Esophagus muscularis mucosa (tissue), 4 donors: Measurements from ENCODE around the gene MPO. TPM values are rescaled to one million over a fixed set of nuclear protein-coding genes. Genes with fewer than 3 reads are reported as not detected.
A peak's percentile ranks its signal among the peaks of the same experiment; 100 is the strongest.

Experiments used
- DNase-seq: peaks from one replicate; pipeline ENCODE4 v3.0.0-alpha.2; 2017; ENCODE audit errors: extremely low spot score
- H3K27ac ChIP-seq, 4 donors: fragments of 200-600 bp; sonication (generic); replicated peaks in 1 of 4; 1 replicate in 3 of 4; 2 replicates in 1 of 4; pipeline ENCODE4 v1.5.1; 2016 to 2019; ENCODE audit warnings: mild to moderate bottlenecking in 1 of 4
- H3K27me3 ChIP-seq, 4 donors: fragments of 200-600 bp; sonication (generic); one replicate each; pipeline versions ENCODE4 v1.5.1 to v1.6.0; 2016 to 2019
- H3K36me3 ChIP-seq, 4 donors: fragments of 200-600 bp; sonication (generic); one replicate each; pipeline ENCODE4 v1.5.1; 2016 to 2019
- H3K4me1 ChIP-seq, 4 donors: fragments of 200-600 bp; sonication (generic); one replicate each; pipeline ENCODE4 v1.5.1; 2016 to 2019
- H3K4me3 ChIP-seq, 4 donors: fragments of 200-600 bp; sonication (generic); 1 replicate in 2 of 4; 2 replicates in 2 of 4; pipeline ENCODE4 v1.5.1; 2016 to 2019; ENCODE audit warnings: mild to moderate bottlenecking in 4 of 4, moderate library complexity in 1 of 4
- H3K9me3 ChIP-seq, 4 donors: fragments of 200-600 bp; sonication (generic); 1 replicate in 3 of 4; 2 replicates in 1 of 4; pipeline ENCODE4 v1.5.1; 2016 to 2019
- EP300 ChIP-seq: sonication (generic); formaldehyde crosslinking; IDR thresholded peaks from one replicate; pipeline ENCODE4 v1.6.1; 2017; ENCODE audit warnings: antibody characterized with exemption
- POLR2A ChIP-seq: fragments of 450-650 bp; IDR thresholded peaks from one replicate; pipeline ENCODE4 v1.6.1; 2017; ENCODE audit warnings: antibody characterized with exemption, moderate library complexity, mild to moderate bottlenecking, low read depth
- POLR2AphosphoS5 ChIP-seq, 2 donors: sonication (generic); formaldehyde crosslinking; IDR thresholded peaks; one replicate each; pipeline ENCODE4 v1.6.1; 2017; ENCODE audit warnings: antibody characterized with exemption in 2 of 2
- WGBS: methylation state at CpG from one replicate; pipeline ENCODE4 v1.1.5; 2018; 5-methylcytosine and 5-hydroxymethylcytosine counted together
- intact Hi-C: fragments of 100-400 bp; cut with DNase I; formaldehyde crosslinking; loops from one replicate; pipeline ENCODE4 v1.15.1; 2023
- total RNA-seq, 4 donors: library from RNA; depleted of rRNA; stranded (reverse); fragments of >200 nt; gene quantifications; one replicate each; pipeline versions ENCODE4 v1.1.0 to v1.2.1, GENCODE V29; 2016
- TF ChIP-seq, protein P1 (sequence below), 3 experiments: fragments of 200-600 bp in 2 of 3; fragments of 450-650 bp in 1 of 3; sonication (generic) in 2 of 3; IDR thresholded peaks; one replicate each; pipeline ENCODE4 v1.5.1; 2017 to 2019; ENCODE audit warnings: antibody characterized with exemption in 3 of 3, mild to moderate bottlenecking in 2 of 3, moderate library complexity in 1 of 3

The MPO gene
- total RNA-seq, 4 donors from 2014 or later, result 0.23 to 0.66 TPM; not detected in 2

DNA sequence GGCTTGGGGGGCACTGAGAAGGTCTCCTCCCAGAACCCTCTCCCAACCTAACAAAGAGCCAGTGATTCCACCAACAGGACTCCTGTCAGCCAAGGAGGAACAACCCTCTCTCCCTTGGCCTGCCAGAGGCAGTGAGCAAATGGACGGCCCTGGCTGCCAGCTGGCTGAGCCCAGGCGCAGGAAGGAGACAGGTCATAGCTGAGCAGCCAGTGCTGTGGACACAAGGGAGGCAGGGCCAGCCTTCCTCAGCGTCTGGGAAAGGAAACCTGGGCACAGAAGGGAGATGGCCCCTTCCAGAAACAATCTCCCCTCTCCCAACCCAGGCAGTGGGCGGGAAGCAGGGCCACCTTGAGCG, 2.1 kb downstream of the MPO start:
- TF ChIP-seq, protein P1, sequence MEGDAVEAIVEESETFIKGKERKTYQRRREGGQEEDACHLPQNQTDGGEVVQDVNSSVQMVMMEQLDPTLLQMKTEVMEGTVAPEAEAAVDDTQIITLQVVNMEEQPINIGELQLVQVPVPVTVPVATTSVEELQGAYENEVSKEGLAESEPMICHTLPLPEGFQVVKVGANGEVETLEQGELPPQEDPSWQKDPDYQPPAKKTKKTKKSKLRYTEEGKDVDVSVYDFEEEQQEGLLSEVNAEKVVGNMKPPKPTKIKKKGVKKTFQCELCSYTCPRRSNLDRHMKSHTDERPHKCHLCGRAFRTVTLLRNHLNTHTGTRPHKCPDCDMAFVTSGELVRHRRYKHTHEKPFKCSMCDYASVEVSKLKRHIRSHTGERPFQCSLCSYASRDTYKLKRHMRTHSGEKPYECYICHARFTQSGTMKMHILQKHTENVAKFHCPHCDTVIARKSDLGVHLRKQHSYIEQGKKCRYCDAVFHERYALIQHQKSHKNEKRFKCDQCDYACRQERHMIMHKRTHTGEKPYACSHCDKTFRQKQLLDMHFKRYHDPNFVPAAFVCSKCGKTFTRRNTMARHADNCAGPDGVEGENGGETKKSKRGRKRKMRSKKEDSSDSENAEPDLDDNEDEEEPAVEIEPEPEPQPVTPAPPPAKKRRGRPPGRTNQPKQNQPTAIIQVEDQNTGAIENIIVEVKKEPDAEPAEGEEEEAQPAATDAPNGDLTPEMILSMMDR (IDR thresholded peaks at IDR 0.05), result no peak
- TF ChIP-seq POLR2AphosphoS5 (IDR thresholded peaks at IDR 0.05) (no peak), EP300 (no peak), POLR2A (no peak)
- Histone ChIP-seq H3K9me3 (no peaks in the 10 kb centered on the region), H3K4me3 (peak overlapping the region; percentile 29 to 46 (median 37)), H3K36me3 (no peaks in the 10 kb centered on the region), H3K4me1 (peaks cover 0 to 17% (median 13%) of the 10 kb centered on the region in 4 donors), H3K27me3 (peaks cover 0 to 47% (median 1%) of the 10 kb centered on the region in 4 donors), H3K27ac (peak overlapping the region in 2 of 4 donors; percentile 7 to 44)
- WGBS, result no CpG with 5 or more reads among the region's 5 CpGs
- no peak for DNase-seq
- intact Hi-C loops, result no loop called here

DNA sequence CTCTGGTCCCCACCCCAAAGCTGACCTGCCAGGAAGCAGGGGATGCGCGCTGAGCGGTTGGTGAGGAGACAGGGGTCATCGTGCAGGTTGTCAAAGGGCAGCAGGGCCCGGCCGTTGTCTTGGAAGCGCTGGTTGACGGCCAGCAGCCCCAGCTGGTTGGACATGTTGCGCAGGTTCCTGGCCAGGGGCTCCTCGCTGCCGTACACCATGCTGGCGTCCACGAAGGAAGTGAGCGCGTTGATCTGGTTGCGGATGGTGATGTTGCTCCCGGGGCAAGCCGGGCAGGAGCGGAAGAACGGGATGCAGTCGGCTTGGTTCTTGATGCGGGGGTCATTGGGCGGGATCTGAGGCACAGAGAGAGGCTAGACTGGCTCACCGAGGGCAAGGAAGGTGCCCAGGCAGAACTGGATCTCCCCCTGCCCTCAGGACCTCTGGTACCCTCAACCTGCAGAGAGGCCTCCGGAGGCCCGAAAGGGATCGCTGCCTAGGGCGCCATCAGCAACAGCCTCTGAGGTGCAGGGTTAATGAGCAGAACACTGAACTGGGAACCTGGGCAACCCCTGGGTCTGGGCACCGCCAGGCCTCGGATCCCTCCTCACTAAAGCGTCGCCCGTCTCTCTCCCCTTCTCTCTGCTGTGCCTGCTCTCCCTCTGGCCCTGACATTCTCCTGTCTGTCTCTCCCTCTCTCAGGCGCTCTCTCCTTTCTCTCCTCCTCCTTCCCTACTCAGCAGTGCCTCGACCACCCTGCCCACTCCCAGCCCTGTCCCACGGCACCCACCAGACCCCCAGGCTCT, 2.7 kb downstream of the MPO start:
- intact Hi-C loops, result no loop called here
- TF ChIP-seq, protein P1 (IDR thresholded peaks at IDR 0.05), result no peak
- no peak for TF ChIP-seq EP300
- TF ChIP-seq POLR2AphosphoS5 (IDR thresholded peaks at IDR 0.05), result no peak
- TF ChIP-seq POLR2A, result no peak
- 75% methylated on average over 10 of the region's 36 CpGs for WGBS

DNA sequence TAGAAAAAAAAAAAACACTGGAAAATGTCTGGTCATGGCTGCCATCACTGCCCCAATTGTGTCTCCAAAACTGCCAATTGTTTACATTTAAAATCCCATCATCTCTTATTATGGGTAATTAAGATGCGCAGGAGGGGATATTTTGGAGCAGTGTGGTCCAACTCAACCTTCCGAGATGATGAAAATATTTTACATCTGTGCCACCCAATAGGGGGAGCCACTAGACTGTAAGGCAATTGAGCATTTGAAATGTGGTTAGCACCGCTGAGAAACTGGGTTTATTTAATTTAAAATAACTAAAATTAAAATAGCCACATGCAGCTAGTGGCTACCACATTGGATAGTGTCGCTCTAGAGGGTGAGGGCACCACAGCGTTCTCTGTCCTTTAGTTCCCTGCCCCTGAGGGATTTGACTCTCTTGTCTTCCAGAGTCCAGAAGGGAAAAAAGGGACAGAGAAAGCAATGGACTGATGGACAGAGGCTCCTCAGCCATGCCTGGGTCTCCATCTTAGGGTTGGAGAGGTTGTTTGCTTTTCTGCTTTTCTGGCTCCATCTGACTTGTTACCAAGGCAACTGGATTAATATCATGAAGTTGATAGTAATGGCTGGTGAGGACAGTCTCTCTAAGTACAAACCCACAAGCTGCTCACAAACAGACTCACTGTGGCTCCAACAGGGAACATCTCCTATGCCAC, 3.5 kb downstream of the MPO start:
- 72% methylated on average over 5 of the region's 5 CpGs for WGBS
- DNase-seq, result no peak
- no peak for TF ChIP-seq POLR2AphosphoS5 (IDR thresholded peaks at IDR 0.05)
- TF ChIP-seq, protein P1 (IDR thresholded peaks at IDR 0.05), result peak in 1 of 3 experiments; percentile 24
- Histone ChIP-seq H3K27ac (no peak overlapping the region), H3K27me3 (peaks cover 0 to 50% (median 1%) of the 10 kb centered on the region in 4 donors), H3K4me1 (peaks cover 0 to 17% (median 13%) of the 10 kb centered on the region in 4 donors), H3K9me3 (no peaks in the 10 kb centered on the region), H3K36me3 (no peaks in the 10 kb centered on the region), H3K4me3 (no peak overlapping the region)
- intact Hi-C loops, result no loop called here

More for the DNA sequence above, 2.7 kb downstream of the MPO start:
- Histone ChIP-seq H3K27ac (peak overlapping the region in 2 of 4 donors; percentile 7 to 44), H3K4me3 (no peak overlapping the region), H3K4me1 (peaks cover 0 to 17% (median 13%) of the 10 kb centered on the region in 4 donors), H3K36me3 (no peaks in the 10 kb centered on the region), H3K27me3 (peaks cover 0 to 50% (median 1%) of the 10 kb centered on the region in 4 donors), H3K9me3 (no peaks in the 10 kb centered on the region)
- DNase-seq, result no peak

DNA sequence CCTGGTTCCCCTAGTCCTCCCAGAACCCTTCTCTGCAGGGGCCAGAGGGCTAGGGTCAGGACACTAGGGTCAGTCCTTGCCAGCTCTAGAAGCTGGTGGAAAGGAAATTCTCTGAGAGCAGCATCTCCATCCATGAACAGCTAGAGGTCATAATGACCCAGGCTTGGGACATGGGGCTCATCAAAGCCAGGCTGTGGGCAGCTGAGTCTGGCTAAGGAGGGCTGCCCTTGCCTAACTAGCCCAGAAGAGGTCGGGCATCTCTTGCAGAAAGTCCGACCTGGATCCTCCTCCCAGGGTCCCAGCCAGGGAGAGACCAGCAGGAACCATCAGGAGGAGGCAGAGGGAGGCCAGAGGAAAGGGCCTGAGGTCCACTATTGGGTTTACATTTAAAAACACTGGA, 4.3 kb downstream of the MPO start:
- intact Hi-C loops, result no loop called here
- DNase-seq, result no peak
- TF ChIP-seq POLR2AphosphoS5 (IDR thresholded peaks at IDR 0.05), result no peak
- TF ChIP-seq POLR2A, result no peak
- TF ChIP-seq, protein P1 (IDR thresholded peaks at IDR 0.05), result no peak
- no peak for TF ChIP-seq EP300
- H3K36me3 ChIP-seq, result no peaks in the 10 kb centered on the region
- H3K27me3 ChIP-seq, result peaks cover 0 to 43% (median 1%) of the 10 kb centered on the region in 4 donors
- peaks cover 0 to 17% (median 13%) of the 10 kb centered on the region in 4 donors for H3K4me1 ChIP-seq
- H3K9me3 ChIP-seq, result no peaks in the 10 kb centered on the region
- WGBS, result 14% methylated on average over 2 of the region's 2 CpGs
- H3K27ac ChIP-seq, result no peak overlapping the region
- no peak overlapping the region for H3K4me3 ChIP-seq
